Thoracic aorta (tissue), 2 donors: Measurements from ENCODE around the gene PARD6A. TPM values are rescaled to one million over a fixed set of nuclear protein-coding genes. Genes with fewer than 3 reads are reported as not detected.

ENCODE experiments used
- ATAC-seq: fragments of 150-250 bp; one replicate; pipeline ENCODE4 v1.8.0; 2017; ENCODE audit warnings: low read depth; ENCODE audit not compliant: insufficient number of reproducible peaks, low FRiP score
- DNase-seq: peaks from one replicate; pipeline ENCODE4 v3.0.0-alpha.2; 2020; ENCODE audit warnings: low spot score
- H3K27ac ChIP-seq, 2 donors: fragments of 200-600 bp; sonication (generic); 1 replicate in 1 of 2; 2 replicates in 1 of 2; pipeline ENCODE4 v1.5.1; 2016; ENCODE audit warnings: mild to moderate bottlenecking in 2 of 2, moderate library complexity in 2 of 2
- H3K27me3 ChIP-seq: fragments of 200-600 bp; sonication (generic); replicated peaks from 2 replicates; pipeline ENCODE4 v1.6.0; 2016; ENCODE audit warnings: mild to moderate bottlenecking; ENCODE audit not compliant: insufficient read depth
- H3K36me3 ChIP-seq: fragments of 200-600 bp; sonication (generic); one replicate; pipeline ENCODE4 v1.5.1; 2016
- H3K4me1 ChIP-seq, 2 donors: fragments of 200-600 bp; sonication (generic); 1 replicate in 1 of 2; 2 replicates in 1 of 2; pipeline versions ENCODE4 v1.5.1 to v1.6.0; 2016; ENCODE audit warnings: low read depth in 2 of 2, mild to moderate bottlenecking in 1 of 2; ENCODE audit not compliant: control insufficient read depth in 1 of 2
- H3K4me3 ChIP-seq: fragments of 200-600 bp; sonication (generic); 2 replicates; pipeline ENCODE4 v1.5.1; 2016; ENCODE audit warnings: mild to moderate bottlenecking
- H3K9me3 ChIP-seq: fragments of 200-600 bp; sonication (generic); 2 replicates; pipeline ENCODE4 v1.5.1; 2016
- total RNA-seq, 2 donors: library from RNA; depleted of rRNA; stranded (reverse); fragments of >200 nt; gene quantifications; one replicate each; pipeline versions ENCODE4 v1.1.0 to v1.2.3, GENCODE V29; 2016
- TF ChIP-seq, protein P1 (sequence below): fragments of 200-600 bp; sonication (generic); IDR thresholded peaks from one replicate; pipeline ENCODE4 v1.5.1; 2019; ENCODE audit warnings: antibody characterized with exemption

Gene PARD6A
- total RNA-seq, 2 donors from 2014 or later: 5.7 to 10.7 TPM

DNA sequence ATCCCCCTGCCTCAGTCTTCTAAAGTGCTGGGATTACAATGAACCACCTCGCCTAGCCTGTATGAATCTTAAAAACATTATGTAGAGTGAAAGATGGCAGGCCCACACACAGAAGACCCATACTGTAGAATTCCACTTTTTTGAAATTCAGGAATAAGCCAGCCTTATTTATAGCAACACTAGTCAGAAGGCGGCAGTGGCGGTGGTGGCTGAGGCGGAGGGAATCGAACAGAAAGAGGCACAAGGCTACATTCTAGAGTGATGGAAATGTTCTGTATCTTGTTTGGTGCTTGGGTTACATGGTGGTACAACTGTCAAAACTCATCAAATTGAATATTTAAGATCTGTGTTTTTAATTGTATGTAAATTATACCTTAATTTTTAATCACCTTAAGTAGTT is 47.0 kb downstream of the PARD6A start:
- DNase-seq (no peak), ATAC-seq (no peak)
- Histone ChIP-seq H3K9me3 (no peaks in the 10 kb centered on the region), H3K27me3 (no peaks in the 10 kb centered on the region), H3K4me1 (no peaks in the 10 kb centered on the region), H3K27ac (no peak overlapping the region), H3K4me3 (no peak overlapping the region), H3K36me3 (no peaks in the 10 kb centered on the region)
- TF ChIP-seq, protein P1, sequence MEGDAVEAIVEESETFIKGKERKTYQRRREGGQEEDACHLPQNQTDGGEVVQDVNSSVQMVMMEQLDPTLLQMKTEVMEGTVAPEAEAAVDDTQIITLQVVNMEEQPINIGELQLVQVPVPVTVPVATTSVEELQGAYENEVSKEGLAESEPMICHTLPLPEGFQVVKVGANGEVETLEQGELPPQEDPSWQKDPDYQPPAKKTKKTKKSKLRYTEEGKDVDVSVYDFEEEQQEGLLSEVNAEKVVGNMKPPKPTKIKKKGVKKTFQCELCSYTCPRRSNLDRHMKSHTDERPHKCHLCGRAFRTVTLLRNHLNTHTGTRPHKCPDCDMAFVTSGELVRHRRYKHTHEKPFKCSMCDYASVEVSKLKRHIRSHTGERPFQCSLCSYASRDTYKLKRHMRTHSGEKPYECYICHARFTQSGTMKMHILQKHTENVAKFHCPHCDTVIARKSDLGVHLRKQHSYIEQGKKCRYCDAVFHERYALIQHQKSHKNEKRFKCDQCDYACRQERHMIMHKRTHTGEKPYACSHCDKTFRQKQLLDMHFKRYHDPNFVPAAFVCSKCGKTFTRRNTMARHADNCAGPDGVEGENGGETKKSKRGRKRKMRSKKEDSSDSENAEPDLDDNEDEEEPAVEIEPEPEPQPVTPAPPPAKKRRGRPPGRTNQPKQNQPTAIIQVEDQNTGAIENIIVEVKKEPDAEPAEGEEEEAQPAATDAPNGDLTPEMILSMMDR: no peak

- DNase-seq (no peak), ATAC-seq (no peak)
- no peaks in the 10 kb centered on the region for H3K36me3 ChIP-seq
- H3K27ac ChIP-seq: no peak overlapping the region
- H3K4me1 ChIP-seq: no peaks in the 10 kb centered on the region
- H3K9me3 ChIP-seq: no peaks in the 10 kb centered on the region
- TF ChIP-seq, protein P1: no peak
- H3K4me3 ChIP-seq: no peak overlapping the region
- H3K27me3 ChIP-seq: no peaks in the 10 kb centered on the region
These were observed 47.6 kb downstream of the PARD6A start for GRCh38 chr16:67708368-67708771.

- H3K9me3 ChIP-seq: no peaks in the 10 kb centered on the region
- DNase-seq (no peak), ATAC-seq (no peak)
These were observed 48.3 kb downstream of the PARD6A start for GRCh38 chr16:67709050-67709449.

DNA sequence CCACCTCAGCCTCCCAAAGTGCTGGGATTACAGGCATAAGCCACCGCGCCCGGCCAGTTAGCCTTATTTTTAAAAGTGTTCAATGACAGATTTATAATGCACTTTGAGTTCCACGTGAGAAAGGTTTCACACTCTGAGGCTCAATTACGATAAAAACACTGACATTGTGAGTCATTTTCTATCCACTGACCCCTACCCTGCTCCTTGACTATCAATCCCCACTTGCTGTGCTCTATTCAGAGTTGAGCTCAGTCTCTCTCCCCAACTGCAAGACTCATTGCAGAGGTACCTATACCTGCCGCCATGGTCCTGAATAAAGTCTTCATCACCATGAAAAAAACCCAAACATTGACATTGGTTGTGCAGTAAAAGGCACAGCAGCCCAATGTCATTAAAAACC is 49.8 kb downstream of the PARD6A start:
- no peaks in the 10 kb centered on the region for H3K9me3 ChIP-seq
- H3K4me1 ChIP-seq: no peaks in the 10 kb centered on the region
- H3K27ac ChIP-seq: no peak overlapping the region
- DNase-seq (no peak), ATAC-seq (no peak)
- H3K27me3 ChIP-seq: no peaks in the 10 kb centered on the region
- H3K4me3 ChIP-seq: no peak overlapping the region
- no peaks in the 10 kb centered on the region for H3K36me3 ChIP-seq
- TF ChIP-seq, protein P1: no peak

More at GRCh38 chr16:67709050-67709449, 48.3 kb downstream of the PARD6A start:
- no peak overlapping the region for H3K4me3 ChIP-seq
- H3K27ac ChIP-seq: no peak overlapping the region
- no peaks in the 10 kb centered on the region for H3K36me3 ChIP-seq
- TF ChIP-seq, protein P1: no peak
- no peaks in the 10 kb centered on the region for H3K27me3 ChIP-seq
- H3K4me1 ChIP-seq: no peaks in the 10 kb centered on the region

Other genes starting within 250 kb of the PARD6A start
- 10 to 100 TPM; 15.0 to 28.7 TPM for gene ZDHHC1, start 244.5 kb upstream of the PARD6A start, total RNA-seq
- gene HSD11B2, start 229.8 kb upstream of the PARD6A start, total RNA-seq: not detected
- gene ATP6V0D1, start 179.8 kb upstream of the PARD6A start, total RNA-seq: 10 to 100 TPM; 68.6 to 72.7 TPM
- gene AGRP, start 177.4 kb upstream of the PARD6A start, total RNA-seq: not detected
- 100 to 1,000 TPM in 1 of 2 donors, 10 to 100 TPM in 1; 98.0 to 101 TPM for gene RIPOR1, start 132.1 kb upstream of the PARD6A start, total RNA-seq
- gene CTCF, start 98.4 kb upstream of the PARD6A start, total RNA-seq: 10 to 100 TPM; 23.0 to 26.7 TPM
- gene CARMIL2, start 15.8 kb upstream of the PARD6A start, total RNA-seq: 1 to 10 TPM in 1 of 2 donors, under 1 TPM in 1; 0.42 to 1.2 TPM
- 10 to 100 TPM; 16.9 to 20.4 TPM for gene ACD, start 700 bp upstream of the PARD6A start, total RNA-seq
- gene ENKD1, start 5.8 kb downstream of the PARD6A start, total RNA-seq: 10 to 100 TPM; 15.4 to 17.6 TPM
- gene C16orf86, start 5.9 kb downstream of the PARD6A start, total RNA-seq: 10 to 100 TPM in 1 of 2 donors, 1 to 10 TPM in 1; 6.6 to 11.9 TPM
- 10 to 100 TPM; 13.3 to 19.2 TPM for gene GFOD2, start 58.4 kb downstream of the PARD6A start, total RNA-seq
- 10 to 100 TPM; 14.1 to 14.5 TPM for gene RANBP10, start 145.6 kb downstream of the PARD6A start, total RNA-seq
- 1 to 10 TPM; 4.1 to 8.5 TPM for gene TSNAXIP1, start 145.9 kb downstream of the PARD6A start, total RNA-seq
- gene THAP11, start 181.4 kb downstream of the PARD6A start, total RNA-seq: 10 to 100 TPM; 67.5 to 74.7 TPM
- 100 to 1,000 TPM in 1 of 2 donors, 10 to 100 TPM in 1; 79.0 to 172 TPM for gene NUTF2, start 186.0 kb downstream of the PARD6A start, total RNA-seq
- gene CENPT, start 186.7 kb downstream of the PARD6A start, total RNA-seq: 10 to 100 TPM; 59.6 to 70.9 TPM
- gene EDC4, start 212.1 kb downstream of the PARD6A start, total RNA-seq: 10 to 100 TPM; 57.4 to 61.0 TPM
- not detected for gene NRN1L, start 223.9 kb downstream of the PARD6A start, total RNA-seq
- gene PSKH1, start 232.3 kb downstream of the PARD6A start, total RNA-seq: 10 to 100 TPM; 24.1 to 36.0 TPM